Activated T-cell treated with anti-CD3 and anti-CD28 coated beads, Interleukin-2, amount 50 U/mL, for 4 hours (primary cell): ENCODE data around the gene POLE2. TPM values are rescaled to one million over a fixed set of nuclear protein-coding genes. Genes with fewer than 3 reads are reported as not detected.
"Not testable (repeated sequence)": the region's sequence is repeated elsewhere in the genome, so short reads cannot be mapped to it uniquely, and the experiment has no call there.

Source experiments
- ATAC-seq, 2 donors: fragments of 200-7000 bp; cut with Tn5 transposase; one replicate each; pipeline ENCODE4 v1.10.0; 2021
- DNase-seq: peaks from one replicate; pipeline ENCODE4 v3.0.0-alpha.2; 2020
- H3K27me3 Mint-ChIP-seq: one replicate; pipeline ENCODE4 v1.8.0; 2021; ENCODE audit warnings: low read depth, mixed read lengths
- H3K36me3 Mint-ChIP-seq: one replicate; pipeline ENCODE4 v1.8.0; 2022; ENCODE audit warnings: mixed read lengths; ENCODE audit not compliant: insufficient read depth
- H3K4me1 Mint-ChIP-seq: one replicate; pipeline ENCODE4 v1.8.0; 2021; ENCODE audit warnings: low read depth, mixed read lengths
- H3K4me3 Mint-ChIP-seq: one replicate; pipeline ENCODE4 v1.8.0; 2021; ENCODE audit warnings: mild to moderate bottlenecking, moderate library complexity, mixed read lengths
- H3K9me3 Mint-ChIP-seq: one replicate; pipeline ENCODE4 v1.8.0; 2021; ENCODE audit warnings: mixed read lengths
- total RNA-seq, 3 donors: library from RNA; stranded (reverse); gene quantifications; one replicate each; pipeline ENCODE4 v1.2.1, GENCODE V29; 2021

The POLE2 gene
- total RNA-seq, 3 donors from 2014 or later = 23.8 to 33.1 (median 31.7) TPM

DNA sequence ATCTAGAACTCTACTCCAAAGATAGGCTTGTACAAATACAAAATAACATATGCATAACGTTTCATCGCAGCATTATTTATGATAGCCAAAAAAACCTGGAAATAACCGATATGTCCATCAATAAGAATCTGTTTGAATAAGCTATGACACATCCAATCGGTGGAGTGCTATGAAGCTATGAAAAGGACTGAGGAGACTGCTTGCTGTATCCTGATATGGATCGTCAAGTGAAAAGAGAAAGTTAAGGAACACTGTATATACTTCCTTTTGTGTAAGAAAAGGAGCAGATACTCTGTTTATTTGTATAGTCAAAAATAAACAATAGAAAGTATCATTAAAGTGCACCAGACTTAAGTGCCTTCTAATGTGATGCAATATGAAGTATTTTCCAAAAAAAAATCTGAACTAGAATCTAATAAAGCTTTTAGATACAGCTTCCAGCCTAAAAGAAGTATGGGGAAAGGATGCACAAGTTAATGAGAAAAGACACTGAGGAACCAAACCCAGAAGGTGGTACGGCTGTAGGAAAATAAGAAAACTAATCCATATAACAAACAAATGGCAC, 4.3 kb upstream of the POLE2 start:
- H3K36me3 Mint-ChIP-seq = no peaks in the 10 kb centered on the region
- no peaks in the 10 kb centered on the region for H3K9me3 Mint-ChIP-seq
- peak overlapping the region; percentile 86 for H3K4me3 Mint-ChIP-seq
- no peak for ATAC-seq
- no peaks in the 10 kb centered on the region for H3K27me3 Mint-ChIP-seq
- DNase-seq = no peak
- peaks cover 32% of the 10 kb centered on the region for H3K4me1 Mint-ChIP-seq

DNA sequence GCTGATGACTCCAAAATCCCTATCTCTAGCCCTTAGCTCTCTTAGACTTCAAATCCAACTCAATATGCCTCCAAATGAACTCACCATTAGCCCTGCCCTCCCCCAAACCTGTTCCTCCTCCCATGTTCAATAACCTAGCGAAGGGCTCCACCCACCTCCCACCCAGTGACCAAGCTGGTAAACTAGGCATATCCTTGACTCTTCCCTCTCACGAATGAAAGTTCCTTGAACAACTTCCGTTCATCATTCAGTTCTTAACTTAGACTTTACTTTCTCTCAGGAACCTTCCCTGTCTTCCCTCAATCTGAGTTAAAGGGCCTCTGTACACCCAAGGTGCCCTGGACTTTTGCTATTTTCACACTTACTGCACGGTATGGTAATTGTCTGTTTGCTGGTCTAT, 3.0 kb upstream of the POLE2 start:
- Mint-ChIP-seq H3K27me3 (no peaks in the 10 kb centered on the region), H3K4me1 (peaks cover 36% of the 10 kb centered on the region), H3K4me3 (no peak overlapping the region), H3K36me3 (no peaks in the 10 kb centered on the region), H3K9me3 (no peaks in the 10 kb centered on the region)
- no peak for ATAC-seq
- DNase-seq = no peak

DNA sequence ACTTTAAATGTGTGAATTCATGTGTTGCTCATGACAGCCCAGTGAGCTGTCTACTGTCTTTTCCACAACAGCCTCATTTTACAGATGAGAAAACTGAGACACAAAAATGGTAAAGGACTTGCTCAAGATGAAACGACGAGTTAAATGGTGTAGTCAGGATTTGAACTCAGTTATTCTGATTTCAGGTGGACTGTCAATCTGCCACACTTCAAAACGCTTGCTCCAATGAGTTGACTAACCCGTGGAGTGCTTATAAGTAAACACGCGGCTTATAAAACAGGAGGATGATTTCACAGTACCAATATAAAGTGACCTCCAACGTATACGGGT, 652 bp upstream of the POLE2 start:
- Mint-ChIP-seq H3K4me1 (peaks cover 20% of the 10 kb centered on the region), H3K27me3 (no peaks in the 10 kb centered on the region), H3K4me3 (peak overlapping the region; percentile 89), H3K36me3 (no peaks in the 10 kb centered on the region), H3K9me3 (no peaks in the 10 kb centered on the region)
- DNase-seq = no peak
- ATAC-seq = peak in 1 of 2 donors; percentile 1

DNA sequence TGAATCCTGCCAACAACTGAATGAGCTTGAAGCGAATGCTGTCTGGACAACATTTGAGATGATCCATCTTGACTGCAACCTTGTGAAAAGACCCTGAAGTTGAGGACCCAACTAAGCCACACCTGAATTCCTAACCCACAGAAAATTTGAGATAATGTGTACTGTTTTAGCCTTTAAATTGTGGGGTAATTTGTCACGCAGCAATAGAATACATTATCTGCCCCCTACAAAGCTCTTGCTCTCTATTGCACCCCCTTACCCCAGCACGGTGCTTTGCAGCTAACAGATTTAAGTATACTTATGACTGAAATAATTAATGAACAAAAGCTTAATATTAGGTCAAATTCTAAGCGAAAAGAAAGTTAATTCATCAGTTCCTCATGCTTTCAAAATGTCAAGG, 1.6 kb downstream of the POLE2 start:
- Mint-ChIP-seq H3K27me3 (no peaks in the 10 kb centered on the region), H3K36me3 (peaks cover 3% of the 10 kb centered on the region), H3K4me3 (peak overlapping the region; percentile 89), H3K4me1 (peaks cover 11% of the 10 kb centered on the region), H3K9me3 (no peaks in the 10 kb centered on the region)
- no peak for DNase-seq
- ATAC-seq = no peak

DNA sequence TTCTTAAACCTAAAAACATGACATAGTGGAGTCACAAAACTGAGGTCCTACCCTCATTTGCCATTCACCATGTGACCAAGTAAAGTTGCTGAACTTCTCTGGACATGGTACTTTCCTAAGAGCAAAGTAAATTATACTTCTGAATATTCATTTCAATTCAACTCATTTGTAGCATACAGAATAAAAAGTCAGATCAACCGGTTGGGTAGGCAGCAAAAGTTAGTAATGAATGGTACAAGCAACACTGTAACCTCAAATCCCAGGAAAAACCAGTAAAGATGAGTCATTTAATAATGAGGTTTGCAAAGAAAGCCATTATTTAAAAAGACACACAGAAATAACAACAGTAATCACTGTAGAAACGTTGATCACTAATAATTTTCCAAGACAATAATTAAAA, 8.7 kb downstream of the POLE2 start:
- Mint-ChIP-seq H3K27me3 (no peaks in the 10 kb centered on the region), H3K36me3 (peaks cover 9% of the 10 kb centered on the region), H3K4me3 (no peak overlapping the region), H3K9me3 (peaks cover under 1% of the 10 kb centered on the region), H3K4me1 (no peaks in the 10 kb centered on the region)
- no peak for DNase-seq
- ATAC-seq = peak in 1 of 2 donors; percentile 52

DNA sequence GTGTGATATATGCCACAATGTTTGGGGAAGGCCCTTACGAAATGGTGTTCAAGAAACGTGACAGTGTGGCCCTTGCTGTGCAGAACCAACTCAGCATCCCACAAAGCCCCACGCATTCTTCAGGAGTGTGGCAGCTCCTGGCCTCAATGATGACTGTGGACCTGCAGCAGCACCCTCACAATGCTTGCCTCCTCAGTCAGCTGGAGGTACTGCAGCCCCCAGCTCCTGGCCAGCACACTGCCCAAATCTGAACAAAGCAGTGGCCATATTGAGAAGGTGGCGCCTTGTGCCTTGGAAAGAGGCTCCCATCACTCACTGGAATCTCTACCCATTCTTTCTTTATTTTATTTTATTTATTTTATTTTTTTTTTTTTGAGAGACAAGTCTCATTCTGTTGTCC, 10.4 kb downstream of the POLE2 start:
- peak; percentile 50 to 63 for ATAC-seq
- peaks cover 3% of the 10 kb centered on the region for H3K9me3 Mint-ChIP-seq
- no peaks in the 10 kb centered on the region for H3K4me1 Mint-ChIP-seq
- no peak overlapping the region for H3K4me3 Mint-ChIP-seq
- H3K27me3 Mint-ChIP-seq = no peaks in the 10 kb centered on the region
- H3K36me3 Mint-ChIP-seq = peaks cover 15% of the 10 kb centered on the region
- no peak for DNase-seq

DNA sequence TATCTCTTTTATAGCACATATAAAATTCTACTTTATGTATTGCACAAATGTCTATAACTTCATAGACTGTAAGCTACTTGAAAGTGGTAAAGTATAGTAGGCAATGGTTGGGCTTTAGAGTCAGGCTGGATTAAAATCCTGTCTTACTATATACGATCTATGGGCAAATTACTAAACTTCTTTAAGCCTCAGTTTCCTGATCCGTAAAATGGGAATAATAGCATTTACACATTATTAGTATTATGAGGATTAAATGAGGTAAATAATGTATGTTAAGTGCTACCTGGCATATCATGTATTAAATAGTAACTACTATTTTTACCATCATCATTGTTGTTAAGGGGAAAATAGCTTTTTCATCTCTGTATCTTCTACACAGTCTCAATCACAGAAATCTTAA, 14.4 kb downstream of the POLE2 start:
- no peak overlapping the region for H3K4me3 Mint-ChIP-seq
- H3K36me3 Mint-ChIP-seq = peaks cover 10% of the 10 kb centered on the region
- DNase-seq (no peak), ATAC-seq (no peak)
- H3K27me3 Mint-ChIP-seq = no peaks in the 10 kb centered on the region
- H3K9me3 Mint-ChIP-seq = peaks cover 3% of the 10 kb centered on the region
- H3K4me1 Mint-ChIP-seq = no peaks in the 10 kb centered on the region

DNA sequence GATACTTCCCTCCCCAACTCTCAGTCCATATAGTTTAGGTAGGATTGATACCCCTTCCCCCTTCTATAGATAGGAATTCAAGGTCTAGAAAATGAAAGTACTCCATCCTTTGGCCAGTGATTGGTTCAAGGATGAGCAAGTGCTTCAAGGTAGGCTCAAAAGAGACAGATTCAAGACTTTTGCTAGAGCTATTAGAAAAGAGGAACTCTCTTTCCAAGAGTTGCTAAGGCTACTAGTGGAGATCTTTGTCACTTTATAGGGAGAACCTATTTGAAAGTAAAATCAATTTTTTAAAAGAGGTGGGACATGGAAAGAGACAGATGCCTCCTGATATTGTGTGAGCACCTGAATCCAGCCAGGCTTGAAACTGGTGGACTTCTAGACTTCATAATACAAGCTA, 17.5 kb downstream of the POLE2 start:
- H3K36me3 Mint-ChIP-seq = peaks cover 10% of the 10 kb centered on the region
- no peaks in the 10 kb centered on the region for H3K4me1 Mint-ChIP-seq
- DNase-seq (no peak), ATAC-seq (no peak)
- H3K9me3 Mint-ChIP-seq = peaks cover 3% of the 10 kb centered on the region
- H3K4me3 Mint-ChIP-seq = no peak overlapping the region
- no peaks in the 10 kb centered on the region for H3K27me3 Mint-ChIP-seq

DNA sequence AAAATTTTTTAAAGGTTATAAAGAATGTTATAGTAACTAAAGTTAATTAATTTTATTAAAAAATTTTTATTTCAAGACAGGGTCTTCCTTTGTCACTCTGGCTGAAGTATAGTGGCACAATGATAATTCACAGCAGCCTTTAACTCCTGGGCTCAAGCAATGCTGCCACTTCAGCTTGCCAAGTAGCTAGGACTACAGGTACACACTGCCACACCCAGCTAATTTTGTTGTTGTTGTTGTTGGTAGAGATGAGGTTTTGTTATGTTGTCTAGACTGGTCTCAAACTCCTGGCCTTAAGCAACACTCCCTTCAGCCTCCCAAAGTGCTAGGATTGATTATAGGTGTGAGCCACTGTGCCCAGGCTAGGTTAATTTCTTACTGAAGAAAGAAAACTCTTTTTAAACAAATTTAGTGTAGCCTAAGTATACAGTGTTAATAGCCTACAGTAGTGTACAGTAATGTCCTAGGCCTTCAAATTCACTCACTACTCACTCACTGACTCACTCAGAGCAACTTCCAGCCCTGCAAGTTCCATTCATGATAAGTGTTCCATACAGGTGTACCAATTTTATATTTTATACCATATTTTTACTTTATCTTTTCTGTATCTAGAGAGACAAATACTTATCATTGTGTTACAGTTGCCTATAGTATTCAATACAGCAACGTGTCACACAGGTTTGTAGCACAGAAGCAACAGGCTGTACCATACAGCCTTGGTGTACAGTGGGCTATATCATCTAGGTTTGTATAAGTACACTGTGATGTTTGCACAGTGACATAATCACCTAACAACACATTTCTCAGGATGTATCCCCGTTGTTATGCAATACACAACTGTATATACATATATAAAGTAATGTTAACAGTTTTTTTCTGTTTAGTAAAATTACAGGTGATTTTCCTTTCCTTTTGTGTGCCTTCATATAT, 28.2 kb downstream of the POLE2 start:
- Mint-ChIP-seq H3K9me3 (no peaks in the 10 kb centered on the region), H3K4me1 (no peaks in the 10 kb centered on the region), H3K27me3 (no peaks in the 10 kb centered on the region), H3K36me3 (no peaks in the 10 kb centered on the region), H3K4me3 (no peak overlapping the region)
- no peak for DNase-seq
- no peak for ATAC-seq

DNA sequence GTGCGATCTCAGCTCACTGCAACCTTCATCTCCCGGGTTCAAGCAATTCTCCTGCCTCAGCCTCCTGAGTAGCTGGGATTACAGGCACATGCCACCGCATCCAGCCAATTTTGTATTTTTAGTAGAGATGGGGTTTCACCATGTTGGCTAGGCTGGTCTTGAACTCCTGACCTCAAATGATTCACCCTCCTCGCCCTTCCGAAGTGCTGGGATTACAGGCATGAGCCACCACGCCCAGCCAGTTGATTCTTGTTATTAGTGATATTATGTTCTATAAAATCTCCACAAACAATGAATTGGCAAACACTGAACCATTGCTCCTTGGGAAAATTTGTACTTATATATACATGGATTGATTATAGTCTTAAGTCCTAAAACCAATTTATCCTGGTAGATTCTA, 30.5 kb downstream of the POLE2 start:
- not testable (repeated sequence) for H3K4me1 Mint-ChIP-seq, ATAC-seq, H3K9me3 Mint-ChIP-seq, DNase-seq, H3K4me3 Mint-ChIP-seq, H3K36me3 Mint-ChIP-seq, H3K27me3 Mint-ChIP-seq

DNA sequence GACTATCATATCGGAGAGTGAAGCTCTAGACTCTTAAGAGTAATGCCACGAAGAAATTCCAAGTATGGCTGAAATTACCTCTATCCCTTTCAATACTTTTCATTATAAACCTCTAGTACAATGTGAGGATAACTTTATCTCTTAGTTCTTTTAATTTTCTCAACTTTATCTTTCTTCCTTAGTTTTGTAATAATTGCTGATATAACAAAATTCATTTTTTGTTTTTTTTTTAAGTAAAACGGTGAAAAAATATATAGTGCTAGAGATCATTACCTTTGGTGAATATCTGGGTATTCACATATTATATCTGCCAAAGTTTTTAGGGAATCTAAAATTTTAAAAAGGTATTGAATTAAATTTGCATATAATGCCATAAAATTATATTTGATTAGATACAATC, 33.5 kb downstream of the POLE2 start:
- ATAC-seq = no peak
- no peaks in the 10 kb centered on the region for H3K27me3 Mint-ChIP-seq
- H3K4me3 Mint-ChIP-seq = no peak overlapping the region
- DNase-seq = no peak
- H3K9me3 Mint-ChIP-seq = no peaks in the 10 kb centered on the region
- H3K36me3 Mint-ChIP-seq = peaks cover 4% of the 10 kb centered on the region
- H3K4me1 Mint-ChIP-seq = peaks cover 2% of the 10 kb centered on the region

DNA sequence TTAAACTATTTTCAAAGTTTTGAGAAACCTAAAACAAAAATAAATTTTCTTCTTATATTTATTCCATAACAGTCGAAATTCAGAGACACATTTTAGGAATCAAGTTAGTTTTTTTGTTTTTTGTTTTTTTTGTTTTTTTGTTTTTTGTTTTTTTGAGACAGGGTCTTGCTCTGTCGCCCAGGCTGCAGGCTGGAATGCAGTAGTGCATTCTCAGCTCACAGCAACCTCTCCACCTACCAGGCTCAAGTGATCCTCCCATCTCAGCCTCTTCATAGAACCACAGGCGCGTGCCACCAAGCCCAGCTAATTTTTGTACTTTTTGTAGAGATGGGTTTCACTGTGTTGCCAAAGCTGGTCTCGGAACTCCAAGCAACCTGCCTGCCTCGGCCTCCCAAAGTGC, 34.5 kb downstream of the POLE2 start:
- Mint-ChIP-seq H3K27me3 (no peaks in the 10 kb centered on the region), H3K4me1 (peaks cover 2% of the 10 kb centered on the region), H3K4me3 (no peak overlapping the region), H3K36me3 (peaks cover 4% of the 10 kb centered on the region), H3K9me3 (no peaks in the 10 kb centered on the region)
- DNase-seq = no peak
- ATAC-seq = no peak

DNA sequence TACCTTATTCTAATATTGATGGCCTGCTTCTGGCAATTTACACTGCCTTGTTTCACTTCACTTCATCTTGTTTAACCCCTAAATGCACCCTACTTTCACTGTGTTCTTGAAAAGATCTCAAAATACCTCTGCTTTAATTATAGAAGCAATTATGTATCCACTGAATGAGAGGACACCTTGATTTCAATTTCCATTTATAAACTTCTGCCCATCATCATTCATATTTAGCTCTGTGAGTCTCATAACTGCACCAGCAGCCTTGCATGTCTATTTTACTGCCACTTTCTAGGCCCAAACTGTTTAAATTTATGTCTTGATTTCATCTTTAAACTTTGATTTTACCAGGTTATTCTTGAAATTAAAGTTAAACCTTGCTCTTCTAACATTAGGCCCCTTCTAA, 45.9 kb downstream of the POLE2 start:
- ATAC-seq = no peak
- no peaks in the 10 kb centered on the region for H3K27me3 Mint-ChIP-seq
- H3K4me3 Mint-ChIP-seq = no peak overlapping the region
- no peak for DNase-seq
- peaks cover 56% of the 10 kb centered on the region for H3K4me1 Mint-ChIP-seq
- no peaks in the 10 kb centered on the region for H3K9me3 Mint-ChIP-seq
- H3K36me3 Mint-ChIP-seq = peaks cover 30% of the 10 kb centered on the region

DNA sequence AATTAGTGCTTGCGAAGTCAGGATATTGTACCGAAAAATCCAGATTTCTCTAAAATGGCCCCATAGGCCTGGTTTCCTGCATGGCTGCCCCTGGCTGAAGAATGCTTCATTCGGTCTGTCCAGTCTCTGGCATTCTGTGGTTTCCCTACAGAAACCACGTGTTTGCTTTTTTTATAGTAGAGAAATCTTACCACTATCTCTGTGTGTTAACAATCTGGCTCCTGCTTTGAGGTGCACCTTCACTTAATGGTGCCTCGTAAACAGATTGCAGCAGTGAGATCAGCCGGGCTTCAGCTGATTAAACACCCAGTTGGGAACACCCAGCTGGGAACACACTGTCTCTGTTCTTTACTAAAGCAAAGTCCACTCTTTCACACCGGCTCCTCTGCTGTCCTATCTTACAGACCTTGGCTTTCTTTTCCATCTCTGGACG, 46.3 kb downstream of the POLE2 start:
- peaks cover 56% of the 10 kb centered on the region for H3K4me1 Mint-ChIP-seq

More for the DNA sequence above, 46.3 kb downstream of the POLE2 start:
- peaks cover 35% of the 10 kb centered on the region for H3K36me3 Mint-ChIP-seq
- H3K9me3 Mint-ChIP-seq = no peaks in the 10 kb centered on the region
- DNase-seq (no peak), ATAC-seq (no peak)
- no peaks in the 10 kb centered on the region for H3K27me3 Mint-ChIP-seq
- H3K4me3 Mint-ChIP-seq = no peak overlapping the region
